OCI-LY3 (cell line): ENCODE data around the gene SPINK8.

Experiments used
- H2AFZ ChIP-seq: fragments of 200-600, 300-600 bp; shearing (Covaris generic); 2 replicates; pipeline ENCODE4 v1.6.0; 2014; ENCODE audit warnings: antibody characterized with exemption, low read depth, low read length
- H3K27ac ChIP-seq: fragments of 200-600, 300-600 bp; sonication (generic); 2 replicates; pipeline ENCODE4 v1.5.1; 2014; ENCODE audit warnings: mild to moderate bottlenecking, low read length, moderate library complexity, mixed read lengths
- H3K27me3 ChIP-seq: fragments of 200-600, 300-600 bp; sonication (generic); 2 replicates; pipeline ENCODE4 v1.6.1; 2014; ENCODE audit warnings: low read depth, low read length, mixed read lengths
- H3K36me3 ChIP-seq: fragments of 200-600, 300-600 bp; sonication (generic); replicated peaks from 2 replicates; pipeline ENCODE3; 2014; ENCODE audit warnings: low read depth, low read length, mixed read lengths
- H3K4me1 ChIP-seq: fragments of 300-600, 200-600 bp; sonication (generic); 2 replicates; pipeline ENCODE4 v1.6.1; 2014; ENCODE audit warnings: low read length, mixed read lengths
- H3K4me2 ChIP-seq: fragments of 200-600, 300-600 bp; sonication (generic); 2 replicates; pipeline ENCODE4 v1.6.1; 2014; ENCODE audit warnings: low read length, mixed read lengths
- H3K4me3 ChIP-seq: fragments of 300-600, 200-600 bp; sonication (generic); 2 replicates; pipeline ENCODE4 v1.5.1; 2014; ENCODE audit warnings: antibody characterized with exemption, mild to moderate bottlenecking, low read length, moderate library complexity
- H3K79me2 ChIP-seq: fragments of 300-600, 200-600 bp; shearing (Covaris generic); 2 replicates; pipeline ENCODE4 v1.6.1; 2014; ENCODE audit warnings: mild to moderate bottlenecking, low read length, mixed read lengths
- H3K9ac ChIP-seq: fragments of 300-600, 200-600 bp; shearing (Covaris generic); 2 replicates; pipeline ENCODE4 v1.6.0; 2014; ENCODE audit warnings: mild to moderate bottlenecking, low read length, moderate library complexity
- H3K9me3 ChIP-seq: fragments of 200-600, 300-600 bp; shearing (Covaris generic); 2 replicates; pipeline ENCODE4 v1.6.1; 2014; ENCODE audit warnings: low read length, mixed read lengths; ENCODE audit not compliant: insufficient read depth
- H4K20me1 ChIP-seq: fragments of 200-600, 300-600 bp; sonication (generic); 2 replicates; pipeline ENCODE4 v1.6.1; 2016; ENCODE audit warnings: low read length, mixed read lengths; ENCODE audit not compliant: insufficient read depth
- EZH2phosphoT487 ChIP-seq: fragments of 200-600 bp; shearing (Covaris generic); IDR thresholded peaks from 2 replicates; pipeline ENCODE4 v1.6.1; 2018; ENCODE audit warnings: antibody characterized with exemption, mixed run types, low read depth
- TF ChIP-seq, protein P1 (sequence below): fragments of 200-600, 300-600 bp; sonication (generic); IDR thresholded peaks from 2 replicates; pipeline ENCODE4 v1.5.1; 2014; ENCODE audit warnings: antibody characterized with exemption, low read length, low read depth

SPINK8 gene

DNA sequence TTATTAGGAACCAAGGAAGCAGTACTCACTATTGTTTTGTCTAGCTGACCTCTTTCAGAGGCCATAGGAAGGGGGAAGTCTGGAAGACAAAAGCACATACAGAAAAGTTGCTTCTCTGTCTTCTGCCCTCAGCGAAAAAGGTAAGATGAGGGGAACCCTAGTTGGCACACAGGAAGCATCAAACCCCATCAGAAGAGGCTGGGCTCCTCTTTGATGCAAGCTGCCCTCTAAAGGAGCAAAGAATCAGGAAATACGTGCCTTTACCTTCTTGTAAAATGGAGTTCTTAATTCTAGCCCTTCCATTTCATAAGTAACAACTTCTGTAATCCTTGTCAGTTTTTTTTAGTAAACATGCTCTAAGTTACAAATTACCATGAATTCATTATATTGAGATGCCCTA, 12.5 kb downstream of the SPINK8 start:
- no peak overlapping the region for H3K4me2 ChIP-seq
- H3K4me1 ChIP-seq: no peaks in the 10 kb centered on the region
- H3K79me2 ChIP-seq: no peaks in the 10 kb centered on the region
- H2AFZ ChIP-seq: peak overlapping the region; percentile 46; the same call in 1 of the 2 replicates
- H3K9ac ChIP-seq: no peak overlapping the region
- TF ChIP-seq, protein P1, sequence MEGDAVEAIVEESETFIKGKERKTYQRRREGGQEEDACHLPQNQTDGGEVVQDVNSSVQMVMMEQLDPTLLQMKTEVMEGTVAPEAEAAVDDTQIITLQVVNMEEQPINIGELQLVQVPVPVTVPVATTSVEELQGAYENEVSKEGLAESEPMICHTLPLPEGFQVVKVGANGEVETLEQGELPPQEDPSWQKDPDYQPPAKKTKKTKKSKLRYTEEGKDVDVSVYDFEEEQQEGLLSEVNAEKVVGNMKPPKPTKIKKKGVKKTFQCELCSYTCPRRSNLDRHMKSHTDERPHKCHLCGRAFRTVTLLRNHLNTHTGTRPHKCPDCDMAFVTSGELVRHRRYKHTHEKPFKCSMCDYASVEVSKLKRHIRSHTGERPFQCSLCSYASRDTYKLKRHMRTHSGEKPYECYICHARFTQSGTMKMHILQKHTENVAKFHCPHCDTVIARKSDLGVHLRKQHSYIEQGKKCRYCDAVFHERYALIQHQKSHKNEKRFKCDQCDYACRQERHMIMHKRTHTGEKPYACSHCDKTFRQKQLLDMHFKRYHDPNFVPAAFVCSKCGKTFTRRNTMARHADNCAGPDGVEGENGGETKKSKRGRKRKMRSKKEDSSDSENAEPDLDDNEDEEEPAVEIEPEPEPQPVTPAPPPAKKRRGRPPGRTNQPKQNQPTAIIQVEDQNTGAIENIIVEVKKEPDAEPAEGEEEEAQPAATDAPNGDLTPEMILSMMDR: no peak
- TF ChIP-seq EZH2phosphoT487: no peak
- peaks cover 19% of the 10 kb centered on the region; the same call in 1 of the 2 replicates for H3K27me3 ChIP-seq
- no peaks in the 10 kb centered on the region for H3K36me3 ChIP-seq
- H3K27ac ChIP-seq: no peak overlapping the region
- H3K9me3 ChIP-seq: no peaks in the 10 kb centered on the region
- H3K4me3 ChIP-seq: no peak overlapping the region
- no peaks in the 10 kb centered on the region for H4K20me1 ChIP-seq

DNA sequence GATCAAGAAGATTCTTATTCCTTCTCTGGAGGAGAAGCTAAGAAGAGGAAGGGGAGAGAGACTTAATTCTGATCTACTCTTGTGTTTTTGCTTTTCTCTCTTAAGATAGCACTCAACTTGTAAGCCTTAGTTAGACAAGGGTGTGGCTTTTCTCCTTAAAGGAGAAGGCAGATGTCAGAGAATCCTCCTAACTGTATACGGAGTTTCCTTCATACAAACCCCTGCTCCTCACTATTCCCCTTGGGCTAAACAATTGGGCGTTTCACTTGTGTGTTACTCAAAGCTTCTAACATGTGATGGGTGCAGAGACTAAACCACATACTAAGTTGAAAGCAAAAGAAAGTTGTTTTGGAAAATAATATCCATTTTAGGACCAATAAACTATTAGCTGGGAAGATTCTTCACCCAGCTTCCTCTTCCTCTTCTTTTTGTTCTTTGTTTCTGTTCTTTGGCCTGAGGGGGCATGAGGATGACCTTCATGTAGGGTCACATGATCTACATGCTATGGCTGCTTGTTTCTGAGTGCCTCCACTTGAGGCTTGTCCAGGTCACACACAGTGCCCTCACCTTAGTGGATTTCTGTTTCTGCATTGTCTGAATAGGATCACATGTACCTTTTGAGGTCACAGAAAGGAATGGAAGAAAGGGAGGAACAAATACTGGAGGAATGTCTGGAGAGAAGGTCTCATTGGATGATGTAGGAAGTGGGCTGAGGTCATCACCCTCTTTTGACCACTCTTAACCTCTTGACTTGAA, 14.6 kb downstream of the SPINK8 start:
- TF ChIP-seq, protein P1: no peak
- TF ChIP-seq EZH2phosphoT487: no peak
- H3K27me3 ChIP-seq: peaks cover 8% of the 10 kb centered on the region; the same call in 1 of the 2 replicates
- no peak overlapping the region for H3K4me2 ChIP-seq
- H4K20me1 ChIP-seq: no peaks in the 10 kb centered on the region
- no peaks in the 10 kb centered on the region for H3K9me3 ChIP-seq
- H3K4me3 ChIP-seq: no peak overlapping the region
- no peak overlapping the region for H2AFZ ChIP-seq
- H3K79me2 ChIP-seq: no peaks in the 10 kb centered on the region
- no peaks in the 10 kb centered on the region for H3K4me1 ChIP-seq
- no peak overlapping the region for H3K9ac ChIP-seq
- H3K27ac ChIP-seq: no peak overlapping the region
- H3K36me3 ChIP-seq: no peaks in the 10 kb centered on the region

DNA sequence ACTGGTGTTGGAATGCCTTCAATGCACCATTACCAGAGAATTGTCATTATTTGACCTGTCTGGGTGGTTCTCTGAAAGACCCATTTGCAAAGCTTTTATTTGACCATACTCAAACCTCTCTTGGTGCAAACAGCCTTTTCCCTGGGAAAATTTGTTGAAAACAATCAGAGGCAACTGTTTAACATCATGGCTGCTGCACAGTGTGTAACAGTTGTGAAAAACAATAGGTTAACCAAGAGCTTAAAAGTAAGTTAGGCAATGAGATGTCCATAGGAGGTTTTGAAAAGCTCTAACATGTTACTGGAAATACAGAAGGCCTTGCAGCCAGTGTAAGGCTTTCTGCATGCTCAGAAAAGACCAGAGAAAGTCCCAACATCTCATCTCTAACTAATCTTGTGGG, 18.9 kb downstream of the SPINK8 start:
- Histone ChIP-seq H3K4me2 (no peak overlapping the region), H4K20me1 (no peaks in the 10 kb centered on the region), H2AFZ (no peak overlapping the region), H3K79me2 (no peaks in the 10 kb centered on the region), H3K4me3 (no peak overlapping the region), H3K27me3 (no peaks in the 10 kb centered on the region), H3K27ac (no peak overlapping the region), H3K9me3 (no peaks in the 10 kb centered on the region), H3K36me3 (no peaks in the 10 kb centered on the region), H3K9ac (no peak overlapping the region), H3K4me1 (no peaks in the 10 kb centered on the region)
- TF ChIP-seq EZH2phosphoT487: no peak
- TF ChIP-seq, protein P1: no peak

DNA sequence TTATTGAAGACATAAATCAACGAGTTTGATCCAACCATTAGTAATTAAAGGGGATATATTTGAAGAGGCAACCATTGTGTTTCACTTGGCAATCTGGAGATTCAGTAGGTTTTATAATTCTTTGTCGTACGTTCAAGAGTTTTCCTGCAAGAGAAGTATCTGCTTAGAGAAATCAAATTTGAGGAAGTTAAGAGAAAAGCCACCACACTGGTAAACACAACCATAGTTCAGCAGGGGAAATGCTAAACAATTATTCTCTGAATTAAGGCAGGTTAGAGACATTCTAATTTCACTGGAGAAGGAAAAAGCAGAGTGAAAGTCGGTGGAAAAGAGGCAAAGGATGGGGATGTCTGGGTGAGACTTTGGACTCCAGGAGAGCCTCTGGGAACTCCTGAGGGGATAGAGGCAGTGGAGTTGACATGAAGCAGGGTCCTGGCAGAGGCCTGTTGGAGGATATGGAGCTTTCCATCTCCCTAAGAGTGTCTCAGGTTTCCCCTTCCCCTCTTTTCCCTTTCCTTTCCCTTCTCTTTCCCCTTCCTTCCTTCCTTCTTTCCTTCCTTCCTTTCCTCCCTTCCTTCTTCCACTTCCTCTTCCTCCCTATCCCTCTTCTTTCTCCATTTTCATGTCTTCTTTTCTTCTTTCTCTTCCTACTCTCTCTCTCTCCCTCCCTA, 26.5 kb downstream of the SPINK8 start:
- no peaks in the 10 kb centered on the region for H4K20me1 ChIP-seq
- no peak overlapping the region for H2AFZ ChIP-seq
- TF ChIP-seq EZH2phosphoT487: no peak
- TF ChIP-seq, protein P1: no peak
- no peak overlapping the region for H3K27ac ChIP-seq
- H3K9ac ChIP-seq: no peak overlapping the region
- no peaks in the 10 kb centered on the region for H3K79me2 ChIP-seq
- H3K4me1 ChIP-seq: peaks cover 15% of the 10 kb centered on the region
- H3K36me3 ChIP-seq: no peaks in the 10 kb centered on the region
- no peak overlapping the region for H3K4me2 ChIP-seq
- H3K4me3 ChIP-seq: no peak overlapping the region
- H3K9me3 ChIP-seq: no peaks in the 10 kb centered on the region
- H3K27me3 ChIP-seq: peaks cover 3% of the 10 kb centered on the region; the same call in 1 of the 2 replicates
